ENCODE measurements around the gene SLC22A1.
"Not testable (repeated sequence)": the region's sequence is repeated elsewhere in the genome, so short reads cannot be mapped to it uniquely, and the experiment has no call there.

SLC22A1 gene

GRCh38 chr6:160127270-160128124 lies 5.9 kb downstream of the SLC22A1 start:
- peaks cover 8% of the 10 kb centered on the region for H3K4me1 ChIP-seq (ENCODE audit: control insufficient read depth, low read depth, low read length)
- H3K36me3 ChIP-seq (ENCODE audit: control insufficient read depth, low read depth, low read length): no peaks in the 10 kb centered on the region
- no peak overlapping the region for H3K27ac ChIP-seq (ENCODE audit: low read length)
- H3K9ac ChIP-seq (ENCODE audit: low read length): no peak overlapping the region
- H3K27me3 ChIP-seq (ENCODE audit: control insufficient read depth, insufficient read depth, low read length): no peaks in the 10 kb centered on the region
- H3K9me3 ChIP-seq (ENCODE audit: control insufficient read depth, low read depth, low read length): no peaks in the 10 kb centered on the region
- H3K4me3 ChIP-seq (ENCODE audit: low read length): no peak overlapping the region

GRCh38 chr6:160128125-160128683 lies 6.6 kb downstream of the SLC22A1 start:
- Histone ChIP-seq H3K9me3 (ENCODE audit: control insufficient read depth, low read depth, low read length) (no peaks in the 10 kb centered on the region), H3K27ac (ENCODE audit: low read length) (no peak overlapping the region), H3K36me3 (ENCODE audit: control insufficient read depth, low read depth, low read length) (no peaks in the 10 kb centered on the region), H3K27me3 (ENCODE audit: control insufficient read depth, insufficient read depth, low read length) (peaks cover 4% of the 10 kb centered on the region), H3K4me3 (ENCODE audit: low read length) (no peak overlapping the region), H3K4me1 (ENCODE audit: control insufficient read depth, low read depth, low read length) (peaks cover 14% of the 10 kb centered on the region), H3K9ac (ENCODE audit: low read length) (no peak overlapping the region)

GRCh38 chr6:160128879-160129516 lies 7.4 kb downstream of the SLC22A1 start:
- no peak overlapping the region for H3K9ac ChIP-seq (ENCODE audit: low read length)
- H3K27me3 ChIP-seq (ENCODE audit: control insufficient read depth, insufficient read depth, low read length): peaks cover 6% of the 10 kb centered on the region
- no peaks in the 10 kb centered on the region for H3K9me3 ChIP-seq (ENCODE audit: control insufficient read depth, low read depth, low read length)
- no peaks in the 10 kb centered on the region for H3K36me3 ChIP-seq (ENCODE audit: control insufficient read depth, low read depth, low read length)
- no peak overlapping the region for H3K4me3 ChIP-seq (ENCODE audit: low read length)
- no peak overlapping the region for H3K27ac ChIP-seq (ENCODE audit: low read length)
- H3K4me1 ChIP-seq (ENCODE audit: control insufficient read depth, low read depth, low read length): peaks cover 16% of the 10 kb centered on the region

GRCh38 chr6:160129881-160130615 lies 8.4 kb downstream of the SLC22A1 start:
- H3K4me3 ChIP-seq (ENCODE audit: low read length): no peak overlapping the region
- H3K27me3 ChIP-seq (ENCODE audit: control insufficient read depth, insufficient read depth, low read length): peaks cover 8% of the 10 kb centered on the region

GRCh38 chr6:160130729-160131484 lies 9.3 kb downstream of the SLC22A1 start:
- no peak overlapping the region for H3K4me3 ChIP-seq (ENCODE audit: low read length)
- H3K27me3 ChIP-seq (ENCODE audit: control insufficient read depth, insufficient read depth, low read length): peaks cover 10% of the 10 kb centered on the region
- no peaks in the 10 kb centered on the region for H3K9me3 ChIP-seq (ENCODE audit: control insufficient read depth, low read depth, low read length)
- H3K9ac ChIP-seq (ENCODE audit: low read length): no peak overlapping the region
- no peak overlapping the region for H3K27ac ChIP-seq (ENCODE audit: low read length)
- no peaks in the 10 kb centered on the region for H3K36me3 ChIP-seq (ENCODE audit: control insufficient read depth, low read depth, low read length)
- H3K4me1 ChIP-seq (ENCODE audit: control insufficient read depth, low read depth, low read length): peaks cover 16% of the 10 kb centered on the region

More at GRCh38 chr6:160129881-160130615, 8.4 kb downstream of the SLC22A1 start:
- no peaks in the 10 kb centered on the region for H3K36me3 ChIP-seq (ENCODE audit: control insufficient read depth, low read depth, low read length)
- H3K27ac ChIP-seq (ENCODE audit: low read length): no peak overlapping the region
- no peak overlapping the region for H3K9ac ChIP-seq (ENCODE audit: low read length)
- H3K4me1 ChIP-seq (ENCODE audit: control insufficient read depth, low read depth, low read length): peaks cover 16% of the 10 kb centered on the region
- no peaks in the 10 kb centered on the region for H3K9me3 ChIP-seq (ENCODE audit: control insufficient read depth, low read depth, low read length)

GRCh38 chr6:160131636-160132296 lies 10.2 kb downstream of the SLC22A1 start:
- H3K9me3 ChIP-seq (ENCODE audit: control insufficient read depth, low read depth, low read length): no peaks in the 10 kb centered on the region
- H3K4me3 ChIP-seq (ENCODE audit: low read length): no peak overlapping the region
- no peak overlapping the region for H3K27ac ChIP-seq (ENCODE audit: low read length)
- no peaks in the 10 kb centered on the region for H3K36me3 ChIP-seq (ENCODE audit: control insufficient read depth, low read depth, low read length)
- H3K9ac ChIP-seq (ENCODE audit: low read length): no peak overlapping the region
- peaks cover 17% of the 10 kb centered on the region for H3K4me1 ChIP-seq (ENCODE audit: control insufficient read depth, low read depth, low read length)
- peaks cover 10% of the 10 kb centered on the region for H3K27me3 ChIP-seq (ENCODE audit: control insufficient read depth, insufficient read depth, low read length)

GRCh38 chr6:160132297-160132637 lies 10.7 kb downstream of the SLC22A1 start:
- Histone ChIP-seq H3K27ac (ENCODE audit: low read length) (no peak overlapping the region), H3K36me3 (ENCODE audit: control insufficient read depth, low read depth, low read length) (no peaks in the 10 kb centered on the region), H3K27me3 (ENCODE audit: control insufficient read depth, insufficient read depth, low read length) (peaks cover 10% of the 10 kb centered on the region), H3K4me1 (ENCODE audit: control insufficient read depth, low read depth, low read length) (peaks cover 22% of the 10 kb centered on the region), H3K9ac (ENCODE audit: low read length) (no peak overlapping the region), H3K9me3 (ENCODE audit: control insufficient read depth, low read depth, low read length) (no peaks in the 10 kb centered on the region), H3K4me3 (ENCODE audit: low read length) (no peak overlapping the region)

- Histone ChIP-seq H3K9me3 (ENCODE audit: control insufficient read depth, low read depth, low read length) (no peaks in the 10 kb centered on the region), H3K4me1 (ENCODE audit: control insufficient read depth, low read depth, low read length) (peaks cover 28% of the 10 kb centered on the region), H3K27ac (ENCODE audit: low read length) (no peak overlapping the region), H3K36me3 (ENCODE audit: control insufficient read depth, low read depth, low read length) (no peaks in the 10 kb centered on the region), H3K9ac (ENCODE audit: low read length) (no peak overlapping the region), H3K4me3 (ENCODE audit: low read length) (no peak overlapping the region), H3K27me3 (ENCODE audit: control insufficient read depth, insufficient read depth, low read length) (peaks cover 10% of the 10 kb centered on the region)
Observed at GRCh38 chr6:160132776-160133338, 11.2 kb downstream of the SLC22A1 start.

GRCh38 chr6:160133441-160134336 lies 12.1 kb downstream of the SLC22A1 start:
- no peak overlapping the region for H3K27ac ChIP-seq (ENCODE audit: low read length)
- H3K4me1 ChIP-seq (ENCODE audit: control insufficient read depth, low read depth, low read length): peaks cover 31% of the 10 kb centered on the region
- peaks cover 10% of the 10 kb centered on the region for H3K27me3 ChIP-seq (ENCODE audit: control insufficient read depth, insufficient read depth, low read length)
- H3K36me3 ChIP-seq (ENCODE audit: control insufficient read depth, low read depth, low read length): no peaks in the 10 kb centered on the region
- no peak overlapping the region for H3K4me3 ChIP-seq (ENCODE audit: low read length)
- no peak overlapping the region for H3K9ac ChIP-seq (ENCODE audit: low read length)
- no peaks in the 10 kb centered on the region for H3K9me3 ChIP-seq (ENCODE audit: control insufficient read depth, low read depth, low read length)

- H3K4me1 ChIP-seq (ENCODE audit: control insufficient read depth, low read depth, low read length): peaks cover 31% of the 10 kb centered on the region
- H3K9ac ChIP-seq (ENCODE audit: low read length); H3K27me3 ChIP-seq (ENCODE audit: control insufficient read depth, insufficient read depth, low read length); H3K9me3 ChIP-seq (ENCODE audit: control insufficient read depth, low read depth, low read length); H3K4me3 ChIP-seq (ENCODE audit: low read length); H3K36me3 ChIP-seq (ENCODE audit: control insufficient read depth, low read depth, low read length); H3K27ac ChIP-seq (ENCODE audit: low read length): not testable (repeated sequence)
Observed at GRCh38 chr6:160134337-160134751, 12.7 kb downstream of the SLC22A1 start.
